HepG2 (cell line): ENCODE results near the gene CDKL5. TPM values are rescaled to one million over a fixed set of nuclear protein-coding genes. Genes with fewer than 3 reads are reported as not detected.

ENCODE experiments used
- ATAC-seq: fragments of 200-7000 bp; cut with Tn5 transposase; 3 replicates; pipeline ENCODE4 v1.9.1; 2020; ENCODE audit warnings: mild to moderate bottlenecking, moderate library complexity
- BruUV-seq: library from RNA; stranded (reverse); fragments of 400-500 nt; replicated peaks from 2 replicates; lab custom pipeline; 2021; lab: Mats Ljungman, UMichigan
- CTCF ChIA-PET: fragments of 300-600 bp; formaldehyde crosslinking; extraction: SDS; loops from one replicate; lab custom pipeline; 2021; ENCODE audit warnings: low total read pairs, inconsistent platforms, low intra/inter-chr PET ratio; lab: Yijun Ruan, JAX
- POLR2A ChIA-PET: fragments of 350-600 bp; sonication (Branson Sonifier 250); formaldehyde crosslinking; loops from one replicate; lab custom pipeline; 2020; ENCODE audit warnings: antibody characterized with exemption, inconsistent platforms; lab: Yijun Ruan, JAX
- DNase-seq: peaks from one replicate; pipeline ENCODE4 v3.0.0-alpha.2; 2015; ENCODE audit warnings: low spot score
- FAIRE-seq: peaks from 3 replicates; lab custom pipeline; 2011; peaks lifted over from hg19 to GRCh38; lab: Jason Lieb, UNC
- H2AFZ ChIP-seq: one replicate; pipeline ENCODE4 v1.6.1; 2011; ENCODE audit warnings: low read length, inconsistent platforms
- H3K27ac ChIP-seq: fragments of 300-600 bp; 3 replicates; pipeline ENCODE4 v1.8.0; 2011; ENCODE audit warnings: mixed run types, mild to moderate bottlenecking, mixed read lengths, low read length, inconsistent platforms; ENCODE audit not compliant: insufficient read depth; ENCODE audit errors: extremely low read length
- H3K27me3 ChIP-seq, 2 experiments: fragments of 200-600 bp in 1 of 2; 2 replicates in 1 of 2; 3 replicates in 1 of 2; pipeline versions ENCODE4 v1.6.0 to v1.8.0; 2011; ENCODE audit warnings: low read length in 2 of 2, mild to moderate bottlenecking in 2 of 2, moderate library complexity in 2 of 2, inconsistent platforms in 1 of 2; ENCODE audit not compliant: insufficient read depth in 2 of 2, control insufficient read depth in 1 of 2
- H3K36me3 ChIP-seq, 2 experiments: fragments of 200-600 bp in 1 of 2; replicated peaks in 1 of 2; 2 replicates in 1 of 2; 3 replicates in 1 of 2; pipeline versions ENCODE4 v1.5.1 to v1.8.0; 2011; ENCODE audit warnings: low read length in 2 of 2, inconsistent platforms in 1 of 2; ENCODE audit not compliant: insufficient read depth in 2 of 2, control insufficient read depth in 1 of 2
- H3K4me1 ChIP-seq: 2 replicates; pipeline ENCODE4 v1.5.1; 2012; ENCODE audit warnings: low read length, inconsistent platforms; ENCODE audit not compliant: insufficient read depth
- H3K4me2 ChIP-seq: 2 replicates; pipeline ENCODE4 v1.6.0; 2011; ENCODE audit warnings: low read depth, low read length, inconsistent platforms
- H3K4me3 ChIP-seq, 3 experiments: fragments of 200-600 bp in 1 of 3; sonication (generic), shearing (Covaris generic) in 1 of 3; replicated peaks in 1 of 3; 2 replicates each; pipeline ENCODE4 v1.5.1; 2011 to 2016; ENCODE audit warnings: low read length in 3 of 3, inconsistent platforms in 2 of 3, low read depth in 2 of 3, mild to moderate bottlenecking in 2 of 3, control low read depth in 1 of 3, mixed read lengths in 1 of 3; ENCODE audit not compliant: insufficient read depth in 1 of 3
- H3K79me2 ChIP-seq: one replicate; pipeline ENCODE4 v1.6.1; 2011; ENCODE audit warnings: low read length, inconsistent platforms; ENCODE audit not compliant: insufficient read depth
- H3K9ac ChIP-seq: 2 replicates; pipeline ENCODE4 v1.6.0; 2011; ENCODE audit warnings: mild to moderate bottlenecking, low read depth, low read length, inconsistent platforms; ENCODE audit not compliant: insufficient read depth
- H3K9me3 ChIP-seq: 2 replicates; pipeline ENCODE4 v1.5.1; 2012; ENCODE audit warnings: mild to moderate bottlenecking, low read length
- H4K20me1 ChIP-seq: 2 replicates; pipeline ENCODE4 v1.6.0; 2011; ENCODE audit warnings: inconsistent platforms, mild to moderate bottlenecking, low read length, moderate library complexity; ENCODE audit not compliant: insufficient read depth
- BCLAF1 ChIP-seq: fragments of 450-650 bp; IDR thresholded peaks from 2 replicates; pipeline ENCODE4 v1.6.1; 2017; ENCODE audit warnings: mild to moderate bottlenecking
- MAFG ChIP-seq: sonication (generic); formaldehyde crosslinking; IDR thresholded peaks from 2 replicates; pipeline ENCODE4 v1.5.1; 2020; ENCODE audit warnings: mild to moderate bottlenecking, missing genetic modification reagents
- SMYD3 ChIP-seq: sonication (generic); formaldehyde crosslinking; IDR thresholded peaks from 2 replicates; pipeline ENCODE4 v1.8.1; 2023; ENCODE audit warnings: mild to moderate bottlenecking, missing genetic modification reagents
- ZNF256 ChIP-seq: sonication (generic); formaldehyde crosslinking; conservative IDR thresholded peaks from 2 replicates; pipeline ENCODE4 v1.4.0; 2020; ENCODE audit warnings: missing genetic modification reagents
- ZNF292 ChIP-seq: sonication (generic); formaldehyde crosslinking; IDR thresholded peaks from 2 replicates; pipeline ENCODE4 v1.8.1; 2022; ENCODE audit warnings: mild to moderate bottlenecking, low read depth, missing genetic modification reagents, borderline replicate concordance
- ZNF770 ChIP-seq: sonication (generic); formaldehyde crosslinking; IDR thresholded peaks from 2 replicates; pipeline ENCODE4 v1.5.0; 2020; ENCODE audit warnings: mild to moderate bottlenecking, missing genetic modification reagents
- WGBS: methylation state at CpG from one replicate; pipeline ENCODE4 v1.1.6; 2017; ENCODE audit warnings: low lambda C conversion rate; 5-methylcytosine and 5-hydroxymethylcytosine counted together
- in situ Hi-C: cut with HindIII; loops from 2 replicates; pipeline ENCODE4 v1.10.0; 2017; ENCODE audit warnings: low pct_unique_long_range_greater_than_20kb; ENCODE audit not compliant: extremely low pct_ligation_motif_present
- intact Hi-C: fragments of 100-400 bp; cut with micrococcal nuclease; formaldehyde crosslinking; loops from one replicate; pipeline ENCODE4 v1.10.0; 2022; ENCODE audit not compliant: unreplicated experiment
- polyA plus RNA-seq, 8 experiments: library from polyadenylated mRNA; depleted of rRNA in 3 of 8; stranded (reverse) in 7 of 8; unstranded in 1 of 8; fragments of >200 nt; fragmentation: Illumina TruSeq in 4 of 8; extraction: Trizol in 4 of 8; gene quantifications; 2 replicates each; pipeline versions ENCODE4 v1.2.1 to v1.2.3, GENCODE V29; 2011 to 2016; ENCODE audit warnings: low read depth in 4 of 8, missing spikeins in 1 of 8, mixed read lengths in 1 of 8; ENCODE audit not compliant: insufficient read depth in 1 of 8
- total RNA-seq, 5 experiments: library from RNA; depleted of rRNA; stranded (reverse); fragments of >200 nt; fragmentation: Illumina TruSeq; extraction: Trizol; gene quantifications; 2 replicates each; pipeline ENCODE4 v1.2.3, GENCODE V29; 2016; ENCODE audit warnings: low read depth in 1 of 5
- TF ChIP-seq, protein P1 (sequence below): sonication (generic); formaldehyde crosslinking; IDR thresholded peaks from 2 replicates; pipeline ENCODE4 v1.4.0; 2020; ENCODE audit warnings: missing genetic modification reagents
- TF ChIP-seq, protein P2 (sequence below): sonication (generic); formaldehyde crosslinking; IDR thresholded peaks from 2 replicates; pipeline ENCODE4 v1.4.0; 2020; ENCODE audit warnings: missing genetic modification reagents, mild to moderate bottlenecking, borderline replicate concordance

CDKL5 gene
- total and polyA plus RNA-seq, 2 of the 13 experiments (the other 11 are each of a cell fraction or from before 2014, with no cell fraction given): 2.8 to 7.0 TPM

DNA sequence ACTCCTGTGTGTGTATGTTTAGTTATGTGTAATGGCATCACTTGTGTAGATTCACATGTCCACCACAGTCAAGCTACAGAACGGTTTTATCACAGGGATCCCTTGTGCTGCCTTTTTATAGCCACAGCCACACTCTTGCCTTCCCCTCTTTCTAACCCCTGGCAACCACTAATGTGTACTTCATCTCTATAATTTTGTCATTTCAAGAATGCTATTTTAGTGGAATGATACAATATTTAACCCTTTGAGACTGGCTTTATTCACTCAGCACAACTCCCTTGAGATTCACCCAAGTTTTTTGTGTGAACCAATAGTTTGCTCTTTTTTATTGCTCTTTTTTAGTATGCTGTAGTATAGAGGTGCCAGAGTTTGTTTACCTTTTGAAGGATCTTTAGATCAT is 112.1 kb downstream of the CDKL5 start:
- Histone ChIP-seq H3K27ac (no peak overlapping the region), H4K20me1 (no peaks in the 10 kb centered on the region)
- FAIRE-seq: no peak
- no peak for TF ChIP-seq ZNF292 (CRISPR knock-in tag)
- TF ChIP-seq MAFG (CRISPR knock-in tag): no peak
- no peak for TF ChIP-seq SMYD3 (CRISPR knock-in tag)
- TF ChIP-seq, protein P1, sequence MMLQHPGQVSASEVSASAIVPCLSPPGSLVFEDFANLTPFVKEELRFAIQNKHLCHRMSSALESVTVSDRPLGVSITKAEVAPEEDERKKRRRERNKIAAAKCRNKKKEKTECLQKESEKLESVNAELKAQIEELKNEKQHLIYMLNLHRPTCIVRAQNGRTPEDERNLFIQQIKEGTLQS: no peak
- no peak for TF ChIP-seq ZNF770 (CRISPR knock-in tag)
- TF ChIP-seq ZNF256 (CRISPR knock-in tag): no peak
- no peak for TF ChIP-seq BCLAF1
- TF ChIP-seq, protein P2, sequence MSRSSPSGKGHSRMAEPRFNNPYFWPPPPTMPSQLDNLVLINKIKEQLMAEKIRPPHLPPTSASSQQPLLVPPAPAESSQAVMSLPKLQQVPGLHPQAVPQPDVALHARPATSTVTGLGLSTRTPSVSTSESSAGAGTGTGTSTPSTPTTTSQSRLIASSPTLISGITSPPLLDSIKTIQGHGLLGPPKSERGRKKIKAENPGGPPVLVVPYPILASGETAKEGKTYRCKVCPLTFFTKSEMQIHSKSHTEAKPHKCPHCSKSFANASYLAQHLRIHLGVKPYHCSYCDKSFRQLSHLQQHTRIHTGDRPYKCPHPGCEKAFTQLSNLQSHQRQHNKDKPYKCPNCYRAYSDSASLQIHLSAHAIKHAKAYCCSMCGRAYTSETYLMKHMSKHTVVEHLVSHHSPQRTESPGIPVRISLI (CRISPR knock-in tag): no peak
- TF ChIP-seq, all 625 proteins: peak for 0
- Histone ChIP-seq H3K9me3 (no peaks in the 10 kb centered on the region), H3K27me3 (no peaks in the 10 kb centered on the region), H3K4me1 (no peaks in the 10 kb centered on the region), H3K4me2 (no peak overlapping the region), H3K79me2 (no peaks in the 10 kb centered on the region), H3K9ac (no peak overlapping the region), H3K36me3 (no peaks in the 10 kb centered on the region), H2AFZ (no peak overlapping the region), H3K4me3 (no peak overlapping the region)
- in situ Hi-C loops: no loop called here
- DNase-seq (no peak), ATAC-seq (no peak)
- CTCF ChIA-PET: no interaction called here
- POLR2A ChIA-PET: no interaction called here
- BruUV-seq: no TSS peak
- 100% methylated on average over 1 of the region's 1 CpG for WGBS
- intact Hi-C loops: no loop called here
